ENCODE data around the gene ABCC12. TPM values are rescaled to one million over a fixed set of nuclear protein-coding genes. Genes with fewer than 3 reads are reported as not detected.

The ABCC12 gene
- total and polyA plus RNA-seq, 2 donors (not counting 1 experiment from before 2014, with no cell fraction given): not detected

- Histone ChIP-seq H3K27me3 (ENCODE audit: control insufficient read depth, insufficient read depth, low read length) (no peaks in the 10 kb centered on the region), H3K9me3 (ENCODE audit: control insufficient read depth, insufficient read depth, low read depth, low read length) (no peaks in the 10 kb centered on the region), H2AFZ (ENCODE audit: low read length) (no peak overlapping the region), H3K36me3 (ENCODE audit: control insufficient read depth, insufficient read depth, low read length) (no peaks in the 10 kb centered on the region), H3K4me3 (replicated peaks in 1 of 4; ENCODE audit: control extremely low read depth in 1 of 4, insufficient read depth in 1 of 4, low read depth in 3 of 4, low read length in 4 of 4) (no peak overlapping the region), H3K27ac (ENCODE audit: insufficient read depth, low read length) (no peak overlapping the region), H4K20me1 (ENCODE audit: control insufficient read depth, extremely low read depth, insufficient read depth, low read length) (no peaks in the 10 kb centered on the region), H3K9ac (ENCODE audit: insufficient read depth, low read length) (no peak overlapping the region), H3K4me1 (ENCODE audit: control insufficient read depth, extremely low read depth, insufficient read depth, low read length) (no peaks in the 10 kb centered on the region), H3K4me2 (ENCODE audit: extremely low read depth, insufficient read depth, low read length) (no peak overlapping the region), H3K79me2 (ENCODE audit: control insufficient read depth, insufficient read depth, low read length) (no peaks in the 10 kb centered on the region)
- DNase-seq (ENCODE audit: low read depth in 2 of 2): peak in 1 of 2 donors; percentile 13
- no peak for TF ChIP-seq CTCF (conservative IDR thresholded peaks at IDR 0.05 in 1 of 2, IDR thresholded peaks at IDR 0.05 in 1 of 2; ENCODE audit: low read depth in 1 of 2, low read length in 2 of 2)
- TF ChIP-seq EZH2 (IDR thresholded peaks at IDR 0.05; ENCODE audit: low read length, missing control alignments): no peak
Measured at GRCh38 chr16:48165961-48166578, 10.3 kb upstream of the ABCC12 start.

- Histone ChIP-seq H3K4me2 (ENCODE audit: extremely low read depth, insufficient read depth, low read length) (peak overlapping the region; percentile 48), H2AFZ (ENCODE audit: low read length) (no peak overlapping the region)
- peak; percentile 45 to 70 for DNase-seq (ENCODE audit: low read depth in 2 of 2)
Measured at GRCh38 chr16:48164907-48165715, 9.3 kb upstream of the ABCC12 start.

More at GRCh38 chr16:48164907-48165715, 9.3 kb upstream of the ABCC12 start:
- Histone ChIP-seq H3K36me3 (ENCODE audit: control insufficient read depth, insufficient read depth, low read length) (no peaks in the 10 kb centered on the region), H3K27me3 (ENCODE audit: control insufficient read depth, insufficient read depth, low read length) (no peaks in the 10 kb centered on the region), H3K4me3 (replicated peaks in 1 of 4; ENCODE audit: control extremely low read depth in 1 of 4, insufficient read depth in 1 of 4, low read depth in 3 of 4, low read length in 4 of 4) (peak overlapping the region in 1 of 4 experiments; percentile 25), H3K79me2 (ENCODE audit: control insufficient read depth, insufficient read depth, low read length) (no peaks in the 10 kb centered on the region), H4K20me1 (ENCODE audit: control insufficient read depth, extremely low read depth, insufficient read depth, low read length) (no peaks in the 10 kb centered on the region), H3K9me3 (ENCODE audit: control insufficient read depth, insufficient read depth, low read depth, low read length) (no peaks in the 10 kb centered on the region), H3K9ac (ENCODE audit: insufficient read depth, low read length) (no peak overlapping the region), H3K27ac (ENCODE audit: insufficient read depth, low read length) (no peak overlapping the region), H3K4me1 (ENCODE audit: control insufficient read depth, extremely low read depth, insufficient read depth, low read length) (no peaks in the 10 kb centered on the region)
- peak; percentile 72 to 87 for TF ChIP-seq CTCF (conservative IDR thresholded peaks at IDR 0.05 in 1 of 2, IDR thresholded peaks at IDR 0.05 in 1 of 2; ENCODE audit: low read depth in 1 of 2, low read length in 2 of 2)
- TF ChIP-seq EZH2 (IDR thresholded peaks at IDR 0.05; ENCODE audit: low read length, missing control alignments): no peak
